K562 (cell line): Measurements from ENCODE around the gene WDR83. TPM values are rescaled to one million over a fixed set of nuclear protein-coding genes. Genes with fewer than 3 reads are reported as not detected.

Source experiments
- CCNT2 ChIP-seq: IDR thresholded peaks from 2 replicates; pipeline ENCODE4 v1.6.1; 2011; ENCODE audit warnings: borderline replicate concordance, low read depth, mild to moderate bottlenecking, moderate library complexity, mixed read lengths, low read length; ENCODE audit not compliant: insufficient read length; ENCODE audit errors: extremely low read depth
- ELK3 ChIP-seq: fragments of 450-650 bp; formaldehyde crosslinking; IDR thresholded peaks from 2 replicates; pipeline ENCODE4 v1.4.0; 2020; ENCODE audit warnings: mild to moderate bottlenecking
- FOXP1 ChIP-seq: sonication (generic); formaldehyde crosslinking; IDR thresholded peaks from 2 replicates; pipeline ENCODE4 v1.8.0; 2022; ENCODE audit warnings: mild to moderate bottlenecking, missing genetic modification reagents
- ID3 ChIP-seq, 2 experiments: fragments of 250-450 bp in 1 of 2; fragments of 450-650 bp in 1 of 2; sonication (Bioruptor Pico) in 1 of 2; IDR thresholded peaks; 2 replicates each; pipeline versions ENCODE4 v1.6.1 to v1.8.0; 2016 to 2021; ENCODE audit warnings: mild to moderate bottlenecking in 2 of 2, moderate library complexity in 2 of 2, missing compliant biosample characterization in 1 of 2, missing genetic modification characterization in 1 of 2
- KAT8 ChIP-seq: fragments of 450-650 bp; IDR thresholded peaks from 2 replicates; pipeline ENCODE4 v1.6.1; 2016; ENCODE audit warnings: low read depth, mild to moderate bottlenecking
- MAZ ChIP-seq, 2 experiments: fragments of 450-650 bp in 1 of 2; sonication (generic) in 1 of 2; formaldehyde crosslinking; IDR thresholded peaks in 1 of 2; conservative IDR thresholded peaks in 1 of 2; 2 replicates each; pipeline versions ENCODE4 v1.4.0 to v1.5.0; 2020; ENCODE audit warnings: mild to moderate bottlenecking in 1 of 2, missing genetic modification reagents in 1 of 2
- MTA3 ChIP-seq: fragments of 450-650 bp; formaldehyde crosslinking; IDR thresholded peaks from 2 replicates; pipeline ENCODE4 v1.6.1; 2017; ENCODE audit warnings: mild to moderate bottlenecking, borderline replicate concordance
- RBFOX2 ChIP-seq: fragments of 200-400 bp; formaldehyde crosslinking; IDR thresholded peaks from 2 replicates; pipeline ENCODE4 v1.6.1; 2017; ENCODE audit warnings: low read depth, mild to moderate bottlenecking, low read length, moderate library complexity
- polyA plus RNA-seq, 8 experiments: library from polyadenylated mRNA; depleted of rRNA in 4 of 8; stranded (reverse) in 5 of 8; unstranded in 3 of 8; fragments of >200 nt; fragmentation: Nextera tagmentation in 2 of 8; fragmentation: Illumina TruSeq in 1 of 8; extraction: Ambion mirVana in 2 of 8; extraction: Trizol in 1 of 8; gene quantifications; 2 replicates each; pipeline versions ENCODE4 v1.2.1 to v1.2.3, GENCODE V29; 2011 to 2014; ENCODE audit warnings: inconsistent platforms in 1 of 8, missing spikeins in 1 of 8
- total RNA-seq, 7 experiments: library from RNA; depleted of rRNA in 6 of 7; stranded (reverse); fragments of >200 nt in 6 of 7; fragmentation: Illumina TruSeq in 2 of 7; extraction: Trizol in 2 of 7; gene quantifications; 2 replicates each; pipeline versions ENCODE4 v1.2.1 to v1.2.3, GENCODE V29; 2011 to 2021; ENCODE audit warnings: low replicate concordance in 1 of 7
- TF ChIP-seq, protein P1 (sequence below): fragments of 450-650 bp; IDR thresholded peaks from 2 replicates; pipeline ENCODE4 v1.6.1; 2016; ENCODE audit warnings: borderline replicate concordance
- TF ChIP-seq, protein P2 (sequence below): sonication (generic); formaldehyde crosslinking; IDR thresholded peaks from 2 replicates; pipeline ENCODE4 v1.8.1; 2023; ENCODE audit warnings: mild to moderate bottlenecking, missing genetic modification reagents, moderate library complexity

WDR83 gene
- total and polyA plus RNA-seq, 9 of the 15 experiments (the other 6 are each of a cell fraction or from before 2014, with no cell fraction given), result 0.52 to 21.3 (median 4.2) TPM

DNA sequence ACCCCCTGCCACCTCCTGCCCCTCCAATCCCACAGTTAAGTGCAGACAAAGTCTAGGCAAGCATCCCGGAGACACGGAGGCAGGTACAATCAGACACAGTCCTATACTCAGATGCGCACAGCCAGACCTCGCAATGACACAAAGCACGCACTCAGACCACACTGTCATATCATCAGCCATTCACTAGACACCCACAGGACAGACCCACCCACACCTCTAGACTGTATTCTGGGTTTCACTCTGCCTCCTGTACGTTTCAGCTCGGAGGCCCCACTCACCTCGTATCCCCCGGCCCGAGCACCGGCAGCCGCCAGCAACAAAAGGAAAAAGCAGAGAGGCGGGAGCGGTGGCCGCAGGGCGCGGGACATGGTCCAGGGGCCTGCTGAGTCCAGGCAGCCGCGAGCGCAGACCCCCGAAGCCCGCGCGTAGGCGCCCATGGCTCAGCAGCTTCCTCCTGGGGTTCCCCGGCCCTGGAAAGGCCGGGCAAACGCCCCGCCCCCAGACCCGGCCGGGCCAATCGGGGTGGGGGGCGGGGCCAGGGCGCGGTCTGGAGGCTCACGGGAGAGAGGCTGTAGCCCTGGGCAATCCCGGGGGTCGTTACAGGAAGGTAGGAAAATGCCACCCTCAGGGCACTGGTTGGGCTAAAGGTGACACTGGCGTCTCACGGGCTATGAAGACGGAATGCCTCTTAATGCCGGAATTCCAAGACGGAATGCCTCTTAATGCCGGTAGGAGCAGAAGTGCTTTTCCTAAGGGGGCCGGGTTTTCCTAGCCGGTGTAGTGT is at the start of gene WDR83, which contains the start of gene MAN2B1 (continued):
- TF ChIP-seq, protein P1, sequence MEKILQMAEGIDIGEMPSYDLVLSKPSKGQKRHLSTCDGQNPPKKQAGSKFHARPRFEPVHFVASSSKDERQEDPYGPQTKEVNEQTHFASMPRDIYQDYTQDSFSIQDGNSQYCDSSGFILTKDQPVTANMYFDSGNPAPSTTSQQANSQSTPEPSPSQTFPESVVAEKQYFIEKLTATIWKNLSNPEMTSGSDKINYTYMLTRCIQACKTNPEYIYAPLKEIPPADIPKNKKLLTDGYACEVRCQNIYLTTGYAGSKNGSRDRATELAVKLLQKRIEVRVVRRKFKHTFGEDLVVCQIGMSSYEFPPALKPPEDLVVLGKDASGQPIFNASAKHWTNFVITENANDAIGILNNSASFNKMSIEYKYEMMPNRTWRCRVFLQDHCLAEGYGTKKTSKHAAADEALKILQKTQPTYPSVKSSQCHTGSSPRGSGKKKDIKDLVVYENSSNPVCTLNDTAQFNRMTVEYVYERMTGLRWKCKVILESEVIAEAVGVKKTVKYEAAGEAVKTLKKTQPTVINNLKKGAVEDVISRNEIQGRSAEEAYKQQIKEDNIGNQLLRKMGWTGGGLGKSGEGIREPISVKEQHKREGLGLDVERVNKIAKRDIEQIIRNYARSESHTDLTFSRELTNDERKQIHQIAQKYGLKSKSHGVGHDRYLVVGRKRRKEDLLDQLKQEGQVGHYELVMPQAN, result peak; percentile 46; the same call in 1 of the 2 replicates
- TF ChIP-seq KAT8 (no peak), MAZ (CRISPR knock-in tag; conservative IDR thresholded peaks at IDR 0.05 in 1 of 2, IDR thresholded peaks at IDR 0.05 in 1 of 2) (peak in 1 of 2 experiments; percentile 66; a peak in 2 of 4 replicates), ID3 (CRISPR knock-in tag; IDR thresholded peaks at IDR 0.05) (no peak), ID3 (tag; IDR thresholded peaks at IDR 0.05) (no peak), MTA3 (0 out of 2 replicates have a peak, but pooled peaks have one; percentile 51), RBFOX2 (peak; percentile 73), ELK3 (no peak), FOXP1 (CRISPR knock-in tag) (no peak), CCNT2 (peak; percentile 44)
- TF ChIP-seq, protein P2, sequence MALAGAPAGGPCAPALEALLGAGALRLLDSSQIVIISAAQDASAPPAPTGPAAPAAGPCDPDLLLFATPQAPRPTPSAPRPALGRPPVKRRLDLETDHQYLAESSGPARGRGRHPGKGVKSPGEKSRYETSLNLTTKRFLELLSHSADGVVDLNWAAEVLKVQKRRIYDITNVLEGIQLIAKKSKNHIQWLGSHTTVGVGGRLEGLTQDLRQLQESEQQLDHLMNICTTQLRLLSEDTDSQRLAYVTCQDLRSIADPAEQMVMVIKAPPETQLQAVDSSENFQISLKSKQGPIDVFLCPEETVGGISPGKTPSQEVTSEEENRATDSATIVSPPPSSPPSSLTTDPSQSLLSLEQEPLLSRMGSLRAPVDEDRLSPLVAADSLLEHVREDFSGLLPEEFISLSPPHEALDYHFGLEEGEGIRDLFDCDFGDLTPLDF (CRISPR knock-in tag), result peak; percentile 42; the same call in 1 of the 2 replicates
